CD4-positive, alpha-beta T cell treated with Interleukin-21 for 1 hour (primary cell): ENCODE measurements around the gene ATP8A2.
A peak's percentile ranks its signal among the peaks of the same experiment; 100 is the strongest.
"Not testable (repeated sequence)": the region's sequence is repeated elsewhere in the genome, so short reads cannot be mapped to it uniquely, and the experiment has no call there.

Experiments used
- DNase-seq: peaks from one replicate; pipeline ENCODE4 v3.0.0-alpha.2; 2020

The ATP8A2 gene

DNA sequence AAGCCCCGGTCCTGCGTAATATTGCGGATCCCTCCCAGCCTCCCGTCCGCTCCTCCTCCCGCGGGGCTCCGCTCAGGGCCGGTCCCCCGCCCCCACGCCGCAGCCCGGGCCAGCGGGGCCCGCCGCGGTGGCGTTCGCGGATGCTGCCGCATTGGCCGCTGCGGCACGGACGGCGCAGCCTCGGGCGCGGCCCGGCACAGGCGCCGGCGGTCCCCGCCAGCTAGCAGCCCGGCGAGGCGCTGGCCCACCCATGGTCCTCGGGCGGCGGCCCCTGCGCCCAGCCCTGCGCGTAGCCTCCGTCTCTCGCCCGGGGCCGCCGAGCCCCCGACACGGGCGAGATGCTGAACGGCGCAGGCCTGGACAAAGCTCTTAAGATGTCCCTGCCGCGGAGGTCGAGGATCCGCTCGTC is at the start of gene ATP8A2:
Gene ATP8A2, plus strand, starts transcription at position 100 of the 409 bp plus-strand sequence. Its CDS starts 239 bp downstream, at position 339.
- DNase-seq = no peak

DNA sequence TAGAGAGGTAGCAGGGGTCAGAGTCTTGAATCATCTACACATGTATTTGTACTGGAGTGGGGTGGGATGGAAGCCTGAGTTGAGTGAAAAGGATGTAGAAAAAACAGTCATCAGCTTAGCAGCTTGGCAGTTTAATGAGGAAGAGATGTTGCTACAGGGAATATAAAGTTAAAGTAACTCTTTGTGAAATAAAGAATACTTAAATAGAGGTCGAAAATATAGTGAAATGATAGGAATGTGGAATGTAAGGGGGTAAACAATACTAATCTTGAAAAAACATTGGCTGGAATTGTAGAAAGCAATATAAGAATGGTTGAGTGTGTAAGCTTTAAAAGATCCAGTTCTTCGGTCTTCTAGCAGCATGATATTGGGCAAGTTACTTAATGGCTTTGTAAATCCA is 47.7 kb upstream of the ATP8A2 start:
- DNase-seq = no peak

DNA sequence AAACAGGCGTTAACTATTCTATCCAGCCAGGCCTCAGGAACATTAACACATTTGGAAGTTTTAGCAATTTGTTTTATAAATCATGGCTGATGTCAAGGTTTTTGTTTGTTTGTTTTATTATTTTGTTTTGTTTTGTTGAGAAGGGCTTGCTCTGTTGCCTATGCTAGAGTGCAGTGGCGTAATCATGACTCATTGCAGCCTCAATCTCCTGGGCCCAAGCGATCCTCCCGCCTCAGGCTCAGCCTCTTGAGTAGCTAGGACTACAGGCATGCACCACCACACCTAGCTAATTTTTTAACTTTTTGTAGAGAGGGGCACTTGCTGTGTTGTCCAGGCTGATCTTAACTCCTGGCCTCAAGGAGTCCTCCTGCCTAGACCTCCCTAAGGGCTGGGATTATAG is 42.1 kb upstream of the ATP8A2 start:
- DNase-seq = no peak

DNA sequence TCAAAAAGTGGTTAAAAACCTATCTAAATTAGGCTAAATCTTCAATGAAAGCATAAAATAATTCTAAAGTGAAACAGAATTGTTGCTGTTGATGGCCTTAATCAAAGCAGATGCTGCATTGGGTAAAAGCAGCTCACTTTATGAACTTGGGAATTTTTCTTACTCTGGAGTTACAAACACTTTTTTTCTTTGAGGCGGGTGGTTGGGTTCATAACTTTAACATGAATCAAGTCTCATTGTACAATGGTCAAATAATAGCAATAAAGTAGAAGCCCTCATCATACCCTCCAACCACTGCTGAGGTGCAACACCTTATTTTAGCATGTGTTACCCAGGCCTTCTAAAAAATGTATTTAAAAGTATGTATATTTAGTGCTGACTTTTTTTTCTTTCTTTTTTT is 41.2 kb upstream of the ATP8A2 start:
- no peak for DNase-seq

DNA sequence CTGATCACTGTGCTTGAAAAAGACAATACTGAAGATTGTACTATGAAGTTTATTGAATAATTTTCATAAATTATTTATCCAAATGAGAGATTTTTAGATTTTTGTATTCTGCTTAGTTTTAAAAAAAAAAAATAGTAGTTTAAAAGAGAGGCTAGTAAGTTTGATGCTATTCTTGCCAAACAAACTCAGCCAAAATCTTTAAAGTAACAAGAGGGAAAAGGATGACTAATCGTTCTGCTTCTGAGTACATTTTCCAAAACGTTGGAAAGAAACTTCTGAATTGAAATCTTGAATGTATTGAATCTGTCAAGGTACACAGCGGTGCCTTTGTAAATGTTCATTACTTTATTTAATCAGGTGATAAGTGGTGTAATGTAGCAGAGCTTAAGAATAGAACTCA is 35.9 kb upstream of the ATP8A2 start:
- no peak for DNase-seq

DNA sequence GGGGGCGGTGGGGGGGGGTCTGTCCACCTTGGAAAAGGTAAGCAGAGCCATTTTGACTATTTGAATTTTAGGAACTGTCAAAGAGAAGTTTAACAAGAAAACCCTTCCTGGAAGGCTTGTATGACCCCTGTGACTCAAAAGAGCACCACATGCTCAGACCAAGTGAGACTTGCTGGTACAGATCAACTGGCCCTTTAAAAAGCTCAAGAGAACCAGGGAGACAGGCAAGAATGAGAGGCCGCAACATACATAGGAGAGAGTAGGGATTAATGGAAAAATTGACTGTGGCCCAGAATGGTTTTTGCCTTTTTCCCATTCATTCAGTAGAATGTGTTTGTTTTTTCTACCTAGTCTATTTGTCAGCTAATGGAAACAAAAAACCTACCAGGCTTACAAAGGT is 26.2 kb upstream of the ATP8A2 start:
- no peak for DNase-seq

DNA sequence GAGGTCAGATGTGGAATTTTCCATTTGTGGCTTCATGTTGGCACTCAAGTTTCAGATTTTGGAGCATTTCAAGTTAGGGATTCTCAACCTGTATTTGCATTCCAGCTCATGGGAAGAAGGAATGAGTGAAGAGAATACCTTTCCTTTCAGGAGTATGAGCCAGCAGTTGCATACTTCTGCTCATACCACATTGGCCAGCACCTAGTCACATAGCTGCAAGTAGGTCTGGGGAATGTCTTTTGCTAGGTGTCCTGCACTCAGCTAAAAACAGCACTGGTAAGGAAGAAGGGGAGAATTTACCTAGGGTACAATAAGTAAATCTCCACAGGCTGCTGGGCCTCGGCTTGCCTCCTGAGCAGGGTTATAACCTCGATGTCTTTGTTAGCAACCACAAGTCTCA is 24.6 kb upstream of the ATP8A2 start:
- DNase-seq = no peak

DNA sequence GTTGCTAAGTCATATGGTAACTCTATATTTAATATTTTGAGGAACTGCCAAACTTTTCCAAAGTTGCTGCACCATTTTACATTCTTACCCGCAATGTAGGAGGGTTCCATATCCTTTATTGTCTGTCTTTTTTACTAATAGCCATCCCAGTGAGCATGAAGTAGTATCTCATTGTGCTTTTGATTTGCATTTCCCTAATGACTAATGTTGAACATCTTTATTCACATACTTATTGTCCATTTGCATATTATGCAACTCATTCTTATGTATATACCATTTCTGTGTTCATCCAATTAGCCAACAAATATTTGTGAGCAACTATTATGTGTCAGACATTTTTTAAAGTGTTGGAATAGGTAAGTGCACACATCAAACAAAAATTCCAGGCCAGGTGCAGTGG is 20.4 kb upstream of the ATP8A2 start:
- DNase-seq = no peak

DNA sequence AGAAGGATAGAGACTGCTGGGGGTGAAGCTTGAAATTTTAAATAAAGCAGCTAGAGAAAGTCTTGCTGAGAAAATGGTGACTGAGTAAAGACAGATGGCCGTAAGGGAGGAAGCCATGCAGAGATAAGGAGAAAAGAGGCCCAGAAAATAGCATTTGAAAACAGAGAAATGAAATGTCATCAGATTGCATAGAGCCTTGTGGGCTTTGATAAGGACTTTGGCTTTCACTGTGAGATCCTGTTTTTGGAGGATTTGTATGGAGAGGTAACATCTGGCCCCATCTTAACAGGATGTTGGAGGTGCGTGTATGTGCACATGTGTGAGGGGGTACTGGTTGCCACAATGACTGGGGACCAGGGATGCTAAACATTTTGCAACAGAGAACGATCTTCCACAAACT is 19.5 kb upstream of the ATP8A2 start:
- DNase-seq = no peak

DNA sequence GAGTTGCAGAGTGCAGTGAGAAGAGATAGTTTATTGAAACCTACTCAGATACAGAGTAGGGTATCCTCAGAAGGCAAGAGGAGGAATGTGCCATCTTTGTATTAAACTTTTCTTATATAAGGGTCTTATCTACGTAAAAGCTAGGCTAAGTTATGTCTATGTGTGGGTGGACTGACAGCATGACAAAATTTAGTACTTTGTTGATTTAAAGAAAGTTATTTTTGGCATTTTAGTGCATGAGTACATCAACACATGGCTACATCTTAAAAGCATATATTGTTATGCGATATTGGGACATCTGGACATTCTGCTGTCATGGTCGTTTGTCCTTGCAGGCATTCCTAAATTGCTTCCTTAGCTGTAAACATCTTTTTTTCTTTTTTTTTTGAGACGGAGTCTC is 19.0 kb upstream of the ATP8A2 start:
- no peak for DNase-seq

DNA sequence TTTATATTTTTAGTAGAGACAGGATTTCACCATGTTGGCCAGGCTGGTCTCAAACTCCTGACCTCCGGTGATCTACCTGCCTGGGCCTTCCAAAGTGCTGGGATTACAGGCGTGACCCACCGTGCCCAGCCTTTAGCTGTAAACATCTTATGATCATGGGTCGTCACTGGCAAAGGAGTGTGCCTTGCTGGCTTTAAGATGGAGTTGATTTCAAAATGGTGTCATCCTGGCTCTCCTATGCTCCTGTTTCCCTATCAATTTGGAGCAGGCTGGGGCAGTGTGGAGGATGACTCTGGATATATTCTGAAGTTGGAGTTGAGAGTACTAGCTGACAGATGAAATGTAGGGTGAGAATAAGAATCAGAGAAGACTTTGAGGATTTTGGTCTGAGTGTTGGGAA is 18.4 kb upstream of the ATP8A2 start:
- DNase-seq = no peak

DNA sequence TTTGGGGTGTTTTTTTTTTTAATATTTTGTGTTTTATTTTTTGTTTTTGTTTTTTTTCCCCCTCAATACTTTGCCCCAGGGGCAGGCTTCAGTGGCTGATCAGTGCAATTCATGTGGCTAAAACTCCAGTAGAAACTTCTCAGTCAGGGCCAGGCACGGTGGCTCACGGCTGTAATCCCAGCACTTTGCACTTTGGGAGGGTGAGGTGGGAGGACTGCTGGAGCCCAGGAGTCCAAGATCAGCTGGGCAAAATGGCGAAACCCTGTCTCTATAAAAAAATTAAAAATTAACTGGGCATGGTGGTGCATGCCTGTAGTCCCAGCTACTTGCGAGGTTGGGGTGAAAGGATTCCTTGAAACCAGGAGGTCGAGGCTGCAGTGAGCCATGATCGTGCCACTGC is 17.4 kb upstream of the ATP8A2 start:
- no peak for DNase-seq

DNA sequence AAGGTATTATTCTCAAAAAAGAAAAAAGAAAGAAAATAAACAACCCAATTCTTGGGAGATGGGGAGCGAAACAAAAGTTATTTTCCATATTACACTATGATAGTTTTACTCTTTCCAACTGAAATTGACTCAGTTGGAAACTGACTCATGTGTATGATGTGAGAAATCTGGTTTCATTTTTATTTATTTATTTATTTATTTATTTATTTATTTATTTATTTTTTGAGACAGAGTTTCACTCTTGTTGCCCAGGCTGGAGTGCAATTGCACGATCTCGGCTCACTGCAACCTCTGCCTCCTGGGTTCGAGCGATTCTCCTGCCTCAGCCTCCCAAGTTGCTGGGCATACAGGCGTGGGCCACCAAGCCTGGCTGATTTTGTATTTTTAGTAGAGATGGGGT is 11.3 kb upstream of the ATP8A2 start:
- not testable (repeated sequence) for DNase-seq

DNA sequence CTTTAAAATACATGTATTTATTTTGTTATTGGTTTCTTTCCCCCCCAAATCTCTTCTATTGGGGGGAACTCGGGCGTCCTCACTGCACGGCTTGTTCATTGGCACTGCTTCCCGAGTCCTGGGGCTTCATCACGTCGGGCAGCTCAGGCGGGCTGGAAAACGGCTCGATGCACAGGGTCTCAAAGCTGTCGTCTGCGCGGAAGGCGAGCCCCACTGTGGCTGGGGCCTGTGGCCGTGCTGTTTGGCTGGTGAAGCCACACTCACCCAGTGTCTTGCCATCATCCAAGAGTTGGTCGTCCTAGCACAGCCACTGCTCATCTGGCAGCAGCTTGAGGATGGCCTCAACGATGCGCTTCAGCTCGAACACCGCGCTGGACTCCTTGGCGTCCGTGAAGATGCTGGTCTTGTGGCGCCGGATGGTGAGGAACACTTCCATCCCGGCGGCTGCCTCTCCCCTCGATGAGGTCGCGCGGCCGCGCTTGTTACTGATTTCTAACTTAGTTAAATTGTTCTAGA is 6.0 kb upstream of the ATP8A2 start:
- DNase-seq = no peak

DNA sequence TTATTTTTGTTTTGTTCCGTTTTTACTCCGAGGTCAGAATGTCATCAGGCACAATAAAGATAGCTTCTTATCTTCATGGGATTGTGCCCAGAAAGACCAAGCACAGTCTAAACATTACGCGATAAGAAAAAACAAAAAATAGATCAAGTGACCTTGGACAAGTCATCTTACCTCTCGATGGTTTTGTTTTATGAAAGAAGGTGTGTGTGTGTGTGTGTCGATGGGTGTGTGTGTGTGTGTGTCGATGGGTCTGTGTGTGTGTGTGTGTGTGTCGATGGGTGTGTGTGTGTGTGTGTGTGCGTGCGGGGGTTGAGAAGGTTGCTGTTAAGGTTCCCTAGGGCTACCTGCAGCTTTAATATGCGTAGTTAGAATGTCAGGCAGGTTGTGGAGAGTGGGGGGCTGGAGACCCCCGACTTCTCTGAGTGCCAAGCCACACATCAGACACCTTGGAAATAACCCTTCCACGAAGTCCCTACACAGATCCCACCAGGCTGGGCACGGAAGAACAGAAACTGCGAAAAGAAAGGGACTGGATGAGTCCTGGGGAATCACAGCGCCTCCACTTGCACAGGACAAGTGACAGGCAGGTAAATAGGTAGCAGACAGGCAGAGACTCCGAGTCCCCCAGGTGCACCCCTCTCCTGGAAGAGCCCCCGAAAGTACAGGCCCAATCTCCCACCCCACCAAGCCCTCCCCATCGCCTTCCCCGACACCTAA is 458 bp upstream of the ATP8A2 start:
- no peak for DNase-seq

DNA sequence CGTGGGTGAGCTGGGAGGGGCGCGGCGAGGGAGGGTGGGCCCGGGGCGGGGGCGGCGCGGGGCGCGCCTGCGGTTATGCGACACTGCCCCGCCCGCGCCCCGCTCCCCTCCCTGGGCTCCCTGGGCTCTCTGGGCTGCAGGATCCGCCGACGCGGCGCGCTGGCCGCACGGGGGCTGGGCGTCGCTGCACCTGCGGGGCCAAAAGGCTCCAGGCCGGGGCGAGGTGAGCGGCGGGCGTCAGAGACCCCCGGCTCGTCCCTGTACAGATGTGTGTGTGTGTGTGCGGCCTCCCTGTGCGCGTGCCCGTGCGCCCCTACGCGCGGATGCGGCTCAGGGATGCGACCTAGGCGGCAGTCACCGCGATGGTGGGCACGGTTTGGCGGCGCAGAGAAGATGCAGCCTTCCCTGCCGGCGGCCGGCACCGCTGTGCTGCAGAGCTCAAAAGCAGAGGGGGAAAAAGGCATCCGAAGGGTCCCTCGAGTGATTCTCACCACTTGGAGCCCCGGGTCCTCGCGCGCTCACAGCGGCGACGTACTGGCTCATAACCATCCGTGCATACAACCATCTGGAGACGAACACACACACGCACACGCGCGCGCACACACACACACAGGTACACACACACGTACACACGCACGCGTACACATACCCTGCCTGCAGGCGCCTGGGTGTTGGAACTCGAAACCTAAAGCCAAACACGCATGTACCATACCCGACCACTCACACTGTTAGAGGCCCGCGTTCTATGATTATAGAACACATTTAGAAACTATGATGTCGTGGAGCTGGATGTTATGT is 709 bp downstream of the ATP8A2 start:
- DNase-seq = no peak

DNA sequence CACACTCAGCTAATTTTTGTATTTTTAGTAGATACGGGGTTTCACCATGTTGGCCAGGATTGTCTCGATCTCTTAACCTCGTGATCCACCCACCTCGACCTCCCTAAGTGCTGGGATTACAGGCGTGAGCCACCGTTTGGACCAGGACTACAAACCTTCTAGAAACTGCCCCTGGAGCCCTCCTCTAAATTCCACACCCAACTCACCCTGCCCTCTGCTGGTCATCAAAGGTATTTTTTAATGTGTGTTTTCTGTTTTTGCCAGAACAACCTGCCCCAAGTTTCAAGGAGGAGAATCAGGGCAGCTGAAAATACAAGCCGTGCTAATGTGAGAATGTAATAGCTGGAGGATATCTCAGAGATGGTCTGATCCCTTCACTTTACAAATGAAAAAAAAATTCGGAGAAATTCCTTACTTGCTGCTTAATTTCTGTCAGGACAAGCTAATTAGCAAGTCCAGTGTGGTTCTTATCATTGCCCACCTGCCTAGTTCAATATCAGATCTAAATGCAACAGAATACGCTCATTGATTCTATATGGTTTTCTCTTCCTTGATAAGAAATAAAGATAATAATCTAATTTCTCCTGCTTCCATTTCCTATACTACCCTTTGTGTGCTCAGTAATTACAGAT is 4.1 kb downstream of the ATP8A2 start:
- peak; percentile 49 for DNase-seq

DNA sequence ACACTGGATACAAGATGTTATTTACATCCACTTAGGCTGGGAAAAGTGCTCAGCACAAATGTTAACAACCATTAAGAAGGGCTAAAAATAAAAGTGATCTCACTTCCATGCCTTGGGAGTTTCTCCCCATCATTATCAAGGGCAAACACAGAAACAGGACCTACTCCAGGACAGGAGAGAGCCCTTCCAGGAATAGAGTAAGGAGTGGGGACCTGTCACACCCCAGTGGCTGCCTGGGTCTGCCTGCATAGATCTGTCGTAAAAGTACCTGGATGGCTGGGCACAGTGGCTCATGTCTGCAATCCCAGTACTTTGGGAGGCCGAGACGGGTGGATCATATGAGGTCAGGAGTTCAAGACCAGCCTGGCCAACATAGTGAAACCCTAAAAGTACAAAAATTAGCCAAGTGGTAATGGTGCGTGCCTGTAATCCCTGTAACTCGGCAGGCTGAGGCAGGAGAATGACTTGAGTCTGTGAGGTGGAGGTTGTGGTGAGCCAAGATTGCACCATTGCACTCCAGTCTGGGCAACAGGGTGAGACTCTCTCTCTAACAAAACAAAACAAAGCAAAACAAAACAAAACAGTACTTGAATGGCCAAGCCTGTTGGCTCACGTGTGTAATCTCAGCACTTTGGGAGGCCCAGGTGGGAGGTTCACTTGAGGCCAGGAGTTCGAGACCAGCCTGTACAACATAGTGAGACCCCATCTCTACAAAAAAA is 5.6 kb downstream of the ATP8A2 start:
- no peak for DNase-seq

DNA sequence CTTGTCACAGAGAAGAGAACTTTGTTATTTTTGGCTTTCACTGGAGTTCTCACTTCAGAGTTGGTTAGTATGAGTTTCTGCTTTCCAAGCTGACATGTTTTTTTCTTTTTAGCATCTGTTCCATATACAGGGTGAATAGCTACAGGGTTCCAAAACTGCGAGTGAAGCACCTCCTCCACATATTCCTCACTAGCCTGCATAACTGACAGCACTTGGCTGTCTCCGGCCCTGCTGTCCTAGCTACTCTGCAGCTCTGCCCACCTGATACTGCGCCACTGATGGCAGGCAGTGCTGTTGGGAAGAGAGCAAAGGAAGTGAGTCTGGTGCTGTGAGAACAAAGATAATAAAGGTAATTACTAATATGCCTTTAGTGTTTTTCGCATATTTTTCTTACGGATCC is 6.8 kb downstream of the ATP8A2 start:
- DNase-seq = no peak

DNA sequence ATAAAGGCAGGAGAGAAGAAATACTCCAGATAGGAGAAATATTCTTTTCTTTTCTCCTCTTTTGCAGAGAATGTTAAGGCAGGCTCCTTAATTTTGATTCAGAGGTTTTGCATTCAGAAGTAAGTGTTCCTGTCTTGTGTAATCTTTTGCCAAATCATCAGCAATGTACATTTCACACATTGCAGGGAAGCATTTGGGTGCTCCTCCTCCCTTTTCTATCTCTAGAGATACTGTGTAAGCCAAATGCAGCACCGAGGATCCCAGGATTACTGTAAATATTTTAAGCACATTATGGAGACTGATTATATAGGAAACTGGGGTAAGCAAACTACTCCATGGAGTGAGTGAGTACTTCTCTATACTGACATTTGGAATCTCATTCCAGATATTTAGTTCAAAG is 7.2 kb downstream of the ATP8A2 start:
- DNase-seq = no peak

DNA sequence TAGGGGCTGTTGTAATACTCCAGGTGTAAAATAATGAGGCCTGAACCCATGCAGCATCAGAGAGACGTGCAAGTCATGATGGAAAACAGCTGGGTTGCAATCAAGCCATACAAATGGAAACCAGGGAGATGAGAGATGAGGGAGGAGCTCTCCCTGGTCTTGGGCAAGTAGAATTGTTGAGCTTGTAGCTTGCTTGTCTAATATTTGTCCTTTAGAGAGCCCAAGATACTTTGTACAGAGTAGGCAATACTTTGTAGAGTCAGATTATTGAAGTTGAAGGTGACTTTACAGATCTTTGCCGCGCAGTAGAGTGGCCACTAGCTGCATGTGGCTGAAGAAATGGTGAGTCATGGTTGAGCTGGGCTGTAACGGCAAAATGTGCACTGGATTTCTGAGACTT is 8.3 kb downstream of the ATP8A2 start:
- no peak for DNase-seq

DNA sequence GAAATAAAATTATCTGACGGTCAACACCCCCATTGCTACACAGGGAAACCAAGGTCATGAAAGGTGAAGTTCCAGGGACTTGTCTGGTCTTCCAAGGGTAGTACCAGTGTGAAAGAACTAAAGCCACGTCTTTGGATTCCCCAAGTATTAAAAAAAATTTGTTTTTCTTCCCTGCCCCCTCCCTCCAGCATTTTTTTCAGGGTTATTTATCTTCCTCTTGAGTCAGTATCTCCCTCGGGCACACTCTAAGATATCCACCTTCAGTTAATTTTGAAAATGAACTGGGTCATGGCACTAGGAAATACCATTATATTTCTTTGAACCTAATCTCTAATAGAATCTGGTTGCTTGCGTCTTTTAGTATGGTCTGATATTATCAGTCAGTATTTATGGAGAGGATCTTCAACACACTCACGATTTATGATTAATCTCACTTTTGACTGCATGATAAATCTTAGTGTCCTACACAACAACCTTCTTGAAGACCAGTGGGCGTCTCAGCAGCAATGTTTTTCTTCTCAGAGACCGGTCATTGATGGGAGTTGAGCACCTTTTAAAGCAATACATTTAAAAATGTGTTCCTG is 9.1 kb downstream of the ATP8A2 start:
- DNase-seq = no peak
